GM18507 (cell line): ENCODE data around the gene THBS4.

Experiments
- DNase-seq: peaks from one replicate; pipeline ENCODE4 v3.0.0; 2011; ENCODE audit warnings: low read depth; ENCODE audit not compliant: insufficient read length; ENCODE audit errors: extremely low spot score
- FAIRE-seq: peaks from 2 replicates; lab custom pipeline; 2011; peaks lifted over from hg19 to GRCh38; lab: Jason Lieb, UNC

Gene THBS4

DNA sequence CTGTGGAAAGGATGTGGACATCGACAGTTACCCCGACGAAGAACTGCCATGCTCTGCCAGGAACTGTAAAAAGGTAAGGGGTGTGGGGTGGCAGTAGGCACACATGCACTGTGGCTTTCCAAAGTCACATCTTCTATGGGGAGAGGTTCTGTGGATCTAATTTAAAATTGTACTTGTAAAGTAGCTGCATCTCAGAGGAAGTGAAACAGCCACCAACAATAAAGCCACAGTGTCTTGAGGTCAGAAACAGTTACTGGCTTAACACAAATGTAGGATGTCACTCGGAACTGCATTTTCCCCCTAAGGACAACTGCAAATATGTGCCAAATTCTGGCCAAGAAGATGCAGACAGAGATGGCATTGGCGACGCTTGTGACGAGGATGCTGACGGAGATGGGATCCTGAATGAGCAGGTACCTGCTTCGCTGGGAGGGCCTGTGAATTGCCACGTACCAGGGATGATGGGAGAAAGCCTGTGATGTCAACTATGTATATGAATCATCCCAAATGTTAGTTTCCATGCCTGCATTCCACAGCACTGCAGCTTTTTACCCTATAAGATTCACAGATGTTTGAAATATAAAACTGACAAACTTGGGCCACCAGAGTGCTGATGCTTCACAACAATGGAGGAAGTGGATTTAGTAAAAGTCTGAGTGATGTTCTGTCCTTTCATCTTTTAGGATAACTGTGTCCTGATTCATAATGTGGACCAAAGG is 35.3 kb downstream of the THBS4 start:
- FAIRE-seq (peak; percentile 52), DNase-seq (no peak)

DNA sequence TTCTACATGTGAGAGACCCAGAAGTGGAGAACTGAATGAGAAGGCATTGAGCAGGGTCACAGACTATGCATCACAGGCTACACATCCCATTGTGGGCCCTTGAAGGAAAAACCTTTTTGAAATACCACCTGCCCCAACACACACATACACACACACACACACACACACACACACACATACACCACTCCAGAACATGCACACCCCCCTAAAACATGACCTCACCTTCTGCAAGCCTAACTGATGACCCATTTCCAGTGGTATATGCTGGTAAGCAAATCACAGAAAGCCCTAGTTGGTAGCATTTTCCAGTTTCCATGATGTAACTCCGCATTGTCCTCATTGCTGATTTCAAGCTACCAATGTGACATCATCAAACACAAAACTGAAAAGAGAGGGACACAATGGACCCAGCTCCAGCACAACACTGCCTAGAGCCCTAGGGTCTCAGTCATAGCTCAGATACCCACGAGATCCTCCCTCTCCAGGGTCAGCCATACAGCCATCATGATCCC is 36.4 kb downstream of the THBS4 start:
- FAIRE-seq, result no peak
- no peak for DNase-seq

DNA sequence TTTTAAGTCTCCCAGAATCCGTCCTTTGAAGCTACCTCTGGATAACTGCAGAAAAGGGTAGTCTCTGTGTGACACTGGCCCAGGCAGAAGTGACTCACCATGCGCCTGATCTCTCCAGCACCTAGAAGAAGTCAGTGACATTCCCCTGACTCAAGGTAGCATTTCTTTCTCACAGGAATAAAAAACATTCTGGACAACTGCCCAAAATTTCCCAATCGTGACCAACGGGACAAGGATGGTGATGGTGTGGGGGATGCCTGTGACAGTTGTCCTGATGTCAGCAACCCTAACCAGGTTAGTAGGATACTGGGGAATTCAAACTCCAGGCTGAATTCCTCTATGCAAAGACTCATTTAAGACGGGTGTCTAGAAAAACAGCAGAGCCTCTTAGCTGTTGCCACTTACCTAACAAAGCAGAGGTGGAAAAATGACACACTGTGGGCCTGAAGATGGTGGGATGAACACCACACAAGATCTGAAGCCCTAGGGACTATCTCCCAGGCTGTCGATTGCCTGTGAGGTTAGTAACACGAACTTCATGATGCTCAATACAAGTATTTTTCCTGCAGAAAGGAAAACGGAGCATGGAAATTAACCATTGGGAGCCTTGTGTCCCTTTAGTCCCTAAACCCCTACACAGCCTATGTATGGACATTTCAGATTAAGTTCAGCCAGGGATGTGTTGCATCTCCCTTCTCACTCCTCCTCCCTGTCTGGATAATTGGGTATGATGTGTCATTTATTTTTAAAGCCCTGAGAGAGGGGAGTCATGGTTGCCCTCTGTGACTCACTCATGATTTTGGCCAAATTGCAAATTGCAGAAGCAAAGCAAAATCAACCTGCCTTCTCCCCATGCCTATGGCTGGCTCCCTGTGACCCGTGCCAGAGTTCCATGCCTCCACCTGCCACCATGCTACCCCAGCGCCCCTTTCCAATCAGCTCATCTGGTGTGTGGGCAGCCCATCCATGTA is 37.2 kb downstream of the THBS4 start:
- FAIRE-seq (no peak), DNase-seq (no peak)

DNA sequence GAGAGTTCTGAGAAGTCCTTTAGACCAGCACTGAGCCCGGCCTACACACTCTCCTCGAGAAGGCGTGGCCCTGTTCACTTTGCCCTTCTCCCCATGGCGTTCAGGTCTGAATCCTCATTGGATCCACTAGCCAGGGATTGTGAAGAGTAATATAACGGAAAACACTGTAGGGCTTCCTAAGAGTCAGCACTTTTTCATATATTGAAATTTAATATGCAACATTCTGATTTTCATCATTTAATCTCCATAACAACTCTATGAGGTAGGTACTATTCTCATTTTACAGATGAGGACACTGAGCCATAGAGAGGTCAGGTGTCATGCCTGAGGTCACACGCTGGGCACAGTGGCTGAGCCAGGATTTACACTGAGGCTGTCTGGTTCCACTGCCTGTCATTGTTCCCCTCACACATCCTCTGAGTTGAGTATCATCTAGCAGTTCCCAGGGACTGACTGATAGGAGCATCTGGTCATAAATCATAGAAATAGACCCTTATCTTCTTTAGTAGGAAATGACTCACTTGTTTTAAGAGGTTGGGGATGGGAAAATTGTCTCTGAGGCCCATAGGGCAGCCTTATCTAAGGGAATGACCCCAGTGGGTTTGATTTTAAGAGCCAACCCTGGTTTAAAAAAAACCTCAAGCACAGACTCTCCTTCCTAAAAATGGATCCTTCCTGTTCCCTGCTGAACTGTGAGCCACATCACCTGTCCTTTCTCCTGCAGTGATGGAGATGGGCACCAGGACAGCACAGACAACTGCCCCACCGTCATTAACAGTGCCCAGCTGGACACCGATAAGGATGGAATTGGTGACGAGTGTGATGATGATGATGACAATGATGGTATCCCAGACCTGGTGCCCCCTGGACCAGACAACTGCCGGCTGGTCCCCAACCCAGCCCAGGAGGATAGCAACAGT is 41.2 kb downstream of the THBS4 start:
- no peak for FAIRE-seq

DNA sequence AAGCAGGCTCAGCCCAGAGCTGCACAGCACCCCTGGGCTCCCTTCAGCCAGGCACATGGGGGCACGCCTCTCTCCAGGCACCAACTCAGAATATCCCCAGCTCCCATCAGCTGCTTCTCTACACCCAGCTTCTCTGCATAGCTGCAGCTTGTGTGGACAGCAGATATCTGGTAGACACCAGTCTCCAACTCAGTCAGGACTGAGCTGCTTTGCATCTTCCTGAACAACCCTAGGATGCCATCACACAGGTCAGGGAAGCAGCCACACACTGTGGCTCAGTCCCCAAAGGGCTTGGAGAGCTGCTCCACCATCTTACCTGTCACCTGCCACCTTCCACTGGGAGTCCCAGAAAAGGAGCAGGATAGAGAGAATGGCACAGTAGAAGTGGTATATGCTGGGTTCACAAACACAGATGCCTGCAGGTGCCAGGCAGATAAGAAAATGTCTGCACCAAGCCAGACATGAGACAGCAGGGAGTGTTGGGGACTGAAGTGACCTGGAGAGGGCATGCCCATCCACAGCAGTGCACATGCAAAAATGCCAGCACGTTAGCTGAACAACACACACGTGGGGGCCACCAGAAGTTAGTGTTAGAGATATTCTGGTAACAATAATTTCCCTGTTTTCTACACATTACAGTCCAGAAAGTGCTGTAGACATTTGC is 42.0 kb downstream of the THBS4 start:
- DNase-seq, result no peak
- no peak for FAIRE-seq

More for the DNA sequence above, 41.2 kb downstream of the THBS4 start:
- DNase-seq, result no peak

DNA sequence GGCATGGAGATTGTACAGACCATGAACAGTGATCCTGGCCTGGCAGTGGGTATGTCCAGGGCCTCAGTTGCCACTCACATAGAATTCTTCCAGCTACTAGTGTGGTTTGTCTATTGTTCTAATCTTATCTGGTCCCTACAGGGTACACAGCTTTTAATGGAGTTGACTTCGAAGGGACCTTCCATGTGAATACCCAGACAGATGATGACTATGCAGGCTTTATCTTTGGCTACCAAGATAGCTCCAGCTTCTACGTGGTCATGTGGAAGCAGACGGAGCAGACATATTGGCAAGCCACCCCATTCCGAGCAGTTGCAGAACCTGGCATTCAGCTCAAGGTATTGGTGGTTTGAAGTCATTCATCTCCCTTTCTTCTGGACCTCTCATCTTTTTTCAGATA is 43.8 kb downstream of the THBS4 start:
- FAIRE-seq (no peak), DNase-seq (no peak)

DNA sequence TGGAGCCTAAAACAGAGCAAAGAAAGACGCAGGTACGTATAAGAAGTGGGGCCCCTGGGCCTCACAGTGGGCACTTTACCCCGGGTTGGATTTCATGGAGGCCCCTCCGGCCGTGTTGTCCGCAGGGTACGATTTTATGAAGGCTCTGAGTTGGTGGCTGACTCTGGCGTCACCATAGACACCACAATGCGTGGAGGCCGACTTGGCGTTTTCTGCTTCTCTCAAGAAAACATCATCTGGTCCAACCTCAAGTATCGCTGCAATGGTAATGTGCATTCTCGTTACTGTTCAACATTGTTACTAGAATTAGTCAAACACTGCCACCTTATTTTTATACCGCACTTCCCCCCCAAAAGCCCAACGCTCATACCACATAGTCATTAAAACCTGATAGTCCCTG is 47.1 kb downstream of the THBS4 start:
- DNase-seq (no peak), FAIRE-seq (no peak)

DNA sequence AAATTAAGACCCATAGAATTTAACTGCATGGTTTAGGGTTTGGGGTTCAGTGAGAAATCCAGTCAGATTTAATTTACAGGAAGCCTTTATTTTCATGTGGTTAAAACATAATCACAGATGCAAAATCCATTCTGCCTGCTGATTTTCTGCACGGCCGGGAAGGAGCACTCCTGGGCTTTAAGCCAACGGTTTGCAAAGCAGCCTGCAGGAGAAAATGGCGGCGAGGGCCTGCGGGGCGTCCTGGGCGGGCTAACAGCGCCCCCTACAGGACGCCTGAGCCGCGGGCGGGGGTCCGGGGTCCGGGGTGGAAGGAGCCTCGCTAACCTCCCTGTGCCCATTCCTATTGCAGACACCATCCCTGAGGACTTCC is 47.6 kb downstream of the THBS4 start:
- peak; percentile 7 for DNase-seq
- no peak for FAIRE-seq

DNA sequence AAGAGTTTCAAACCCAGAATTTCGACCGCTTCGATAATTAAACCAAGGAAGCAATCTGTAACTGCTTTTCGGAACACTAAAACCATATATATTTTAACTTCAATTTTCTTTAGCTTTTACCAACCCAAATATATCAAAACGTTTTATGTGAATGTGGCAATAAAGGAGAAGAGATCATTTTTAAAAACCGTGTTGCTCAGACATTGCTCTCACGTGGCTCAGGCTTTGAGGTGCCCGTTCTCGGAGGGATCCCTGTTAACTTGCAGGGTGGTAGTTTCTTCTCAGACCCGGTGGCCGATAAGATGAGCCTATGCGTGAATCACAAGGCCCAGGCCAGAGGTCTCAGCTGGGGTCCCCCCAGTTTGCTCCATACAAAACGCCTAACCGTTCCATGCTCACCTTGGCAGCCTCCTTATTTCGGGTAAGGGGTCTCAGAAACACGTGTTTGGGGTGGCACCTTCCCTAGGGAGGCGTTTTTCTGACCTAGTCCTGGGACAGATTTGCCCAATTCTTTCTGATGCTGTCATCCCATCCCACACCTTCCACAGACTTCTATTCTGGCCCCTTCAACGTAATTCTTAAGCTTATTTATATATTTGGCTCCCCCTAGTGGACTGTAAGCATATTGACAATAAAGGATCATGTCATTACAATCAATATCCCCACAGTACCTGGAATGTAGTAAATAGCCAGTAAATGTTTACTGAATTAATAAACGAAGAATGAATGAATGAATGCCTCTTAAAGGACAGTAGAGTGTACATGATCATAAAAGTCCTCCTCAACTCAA is 48.1 kb downstream of the THBS4 start:
- FAIRE-seq (peak; percentile 77), DNase-seq (peak; percentile 38)

DNA sequence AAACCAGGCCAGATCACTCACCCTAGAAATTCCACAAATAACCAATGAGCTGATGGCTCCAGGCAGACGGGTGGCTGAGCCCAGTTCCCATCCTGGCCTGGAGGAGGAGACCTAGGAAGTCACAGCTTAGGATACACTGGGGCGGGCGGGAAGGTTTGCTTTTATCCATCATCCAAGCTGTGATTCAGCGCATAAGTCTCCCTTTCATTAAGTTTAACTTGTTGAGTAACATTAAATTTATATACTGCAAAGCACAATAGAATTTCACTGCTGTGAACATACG is 55.7 kb downstream of the THBS4 start:
- FAIRE-seq (no peak), DNase-seq (no peak)

DNA sequence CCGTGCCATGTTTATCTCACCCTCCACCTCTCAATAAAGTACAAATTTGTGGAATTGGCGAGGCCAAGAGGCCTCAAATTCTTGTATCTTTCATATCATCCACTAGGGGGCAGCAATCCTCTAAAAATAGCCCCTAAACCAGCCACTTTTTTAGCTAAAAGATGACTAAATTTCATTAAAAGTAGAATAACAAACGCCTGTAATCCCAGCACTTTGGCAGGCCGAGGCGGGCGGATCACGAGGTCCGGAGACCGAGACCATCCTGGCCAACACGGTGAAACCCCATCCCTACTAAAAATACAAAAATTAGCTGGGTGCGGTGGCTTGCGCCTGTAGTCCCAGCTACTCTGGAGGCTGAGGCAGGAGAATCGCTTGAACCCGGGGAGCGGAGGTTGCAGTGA is 56.6 kb downstream of the THBS4 start:
- peak; percentile 46 for DNase-seq
- peak; percentile 72 for FAIRE-seq

DNA sequence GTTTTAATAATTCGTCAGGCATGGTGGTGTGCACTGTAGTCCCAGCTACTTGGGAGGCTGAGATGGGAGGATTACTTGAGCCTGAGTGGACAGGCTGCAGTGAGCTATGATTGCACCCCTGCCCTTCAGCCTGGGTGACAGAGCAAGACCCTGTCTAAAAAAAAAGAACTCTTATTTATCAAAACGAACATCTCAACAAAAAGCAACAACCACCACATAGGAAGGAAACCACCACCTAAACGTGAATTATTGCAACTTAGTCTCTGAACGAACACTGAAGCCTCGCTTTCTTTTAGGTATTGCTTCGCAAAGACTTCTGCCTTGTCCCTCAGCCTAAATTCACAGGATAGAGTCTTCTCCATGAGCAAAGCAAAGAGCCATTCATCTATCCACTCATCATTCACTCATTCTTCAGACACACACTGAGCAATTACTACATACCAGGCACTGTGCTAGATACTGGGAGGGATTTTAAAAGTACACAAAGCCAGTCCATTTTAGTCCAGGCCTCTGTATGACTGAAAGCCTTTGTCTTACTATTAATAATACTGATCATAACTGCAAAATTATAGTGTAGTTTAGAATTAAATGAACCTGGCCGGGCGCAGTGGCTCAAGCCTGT is 57.4 kb downstream of the THBS4 start:
- FAIRE-seq (no peak), DNase-seq (no peak)

DNA sequence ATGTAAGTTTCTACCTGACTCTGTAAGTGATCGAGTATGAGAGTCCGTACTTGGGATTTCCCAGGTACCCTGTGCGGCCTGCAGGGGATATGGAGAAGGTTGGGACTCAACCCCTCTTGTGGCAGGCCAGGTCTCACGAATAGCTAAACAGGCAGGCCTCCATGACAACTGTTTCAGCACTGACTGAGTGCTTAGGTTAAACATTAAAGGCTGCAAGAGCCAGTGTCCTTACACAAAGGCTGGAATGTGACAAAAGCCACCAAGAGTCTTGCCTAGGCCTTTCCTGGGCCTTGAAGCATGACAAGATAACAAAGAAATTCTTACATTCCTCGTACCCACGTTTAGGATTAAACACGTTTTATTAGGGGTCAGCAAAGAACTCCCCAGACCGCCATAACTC is 58.6 kb downstream of the THBS4 start:
- FAIRE-seq (no peak), DNase-seq (no peak)

DNA sequence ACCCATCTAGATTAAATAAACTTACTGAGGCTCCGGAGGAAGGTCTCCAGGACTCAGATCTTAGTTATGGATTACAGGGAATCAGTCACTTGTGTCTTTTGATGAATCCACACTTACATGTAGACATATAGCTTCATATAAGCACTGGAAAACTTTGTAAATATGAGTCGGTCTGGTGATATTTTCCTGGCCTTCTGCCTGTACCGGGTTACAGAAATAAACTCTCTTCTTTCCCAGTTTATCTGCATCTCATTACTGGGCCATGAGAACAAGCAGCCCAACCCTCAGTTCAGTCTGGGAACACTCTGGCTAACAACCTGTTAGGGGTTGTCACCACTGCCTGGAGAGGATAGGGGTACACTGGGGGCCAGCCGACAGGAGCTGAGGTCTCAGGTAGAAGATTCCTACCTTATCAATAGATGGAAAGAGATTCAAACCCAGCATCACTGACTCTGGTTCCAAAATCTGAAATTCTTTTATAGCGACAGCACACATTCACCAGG is 59.1 kb downstream of the THBS4 start:
- FAIRE-seq, result no peak

DNA sequence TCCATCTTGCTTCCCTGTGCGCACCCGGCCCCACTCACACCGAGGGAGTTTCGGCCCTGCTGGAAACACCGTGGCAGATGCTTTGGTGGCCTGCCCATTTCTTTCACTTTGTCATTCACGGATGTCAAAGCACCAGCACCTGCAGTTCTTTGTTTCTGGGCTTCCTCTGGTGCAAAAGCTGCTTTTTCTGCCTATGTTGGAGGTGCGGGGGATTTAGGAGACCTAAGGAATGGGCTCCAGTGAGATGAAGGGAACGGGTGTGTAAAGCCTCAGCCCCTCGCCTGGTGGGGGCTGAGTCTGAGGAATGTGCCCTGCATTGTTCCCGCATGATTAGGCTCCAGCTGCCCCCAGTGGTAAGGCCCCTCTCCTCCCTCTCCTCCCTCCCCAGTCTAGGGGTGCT is 62.3 kb downstream of the THBS4 start:
- DNase-seq (no peak), FAIRE-seq (no peak)

More for the DNA sequence above, 59.1 kb downstream of the THBS4 start:
- DNase-seq, result no peak

DNA sequence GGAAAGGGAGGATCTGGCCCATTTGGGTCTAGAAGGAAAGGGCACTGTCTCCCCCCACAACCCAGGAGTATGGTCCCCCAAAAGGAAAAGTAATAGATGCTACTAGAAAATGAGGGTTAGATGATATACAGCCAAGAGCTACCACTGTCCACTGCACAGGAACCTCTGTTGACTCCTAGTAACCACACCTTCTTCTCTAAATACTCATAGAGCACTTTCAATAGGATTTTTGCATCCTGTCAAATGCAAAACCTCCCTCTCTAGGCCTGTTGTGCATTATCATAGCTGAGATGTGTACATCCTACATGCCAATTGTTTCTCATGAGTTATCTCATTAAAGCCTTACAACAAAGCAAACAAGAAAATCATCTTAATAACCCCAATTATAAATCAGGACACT is 66.8 kb downstream of the THBS4 start:
- no peak for FAIRE-seq
- no peak for DNase-seq

DNA sequence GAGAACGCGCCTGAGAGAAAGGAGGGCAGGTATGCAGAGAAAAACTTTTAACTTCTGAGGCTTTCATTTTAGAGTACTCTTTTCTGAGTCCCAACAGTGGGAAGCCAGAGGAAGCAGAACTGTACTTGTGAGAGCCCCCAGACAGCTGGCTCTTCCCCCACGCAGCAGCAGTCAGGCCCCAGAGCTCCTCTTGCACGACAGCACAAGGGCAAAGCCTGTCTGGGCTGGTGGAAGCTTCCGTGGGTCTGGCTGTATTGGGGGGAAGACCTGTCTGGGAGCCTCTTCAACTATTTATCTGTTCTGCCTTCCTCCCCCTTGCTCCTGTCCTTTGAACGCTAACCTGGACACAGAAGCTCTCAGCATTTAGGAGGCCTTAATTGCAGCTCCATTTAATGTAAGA is 68.2 kb downstream of the THBS4 start:
- DNase-seq (no peak), FAIRE-seq (no peak)
